Globus pallidus (tissue), 1 donor: ENCODE data around the gene BIRC2.
"Not testable (repeated sequence)": the region's sequence is repeated elsewhere in the genome, so short reads cannot be mapped to it uniquely, and the experiment has no call there.

Experiments
- DNase-seq: peaks from one replicate; pipeline ENCODE4 v3.0.0-alpha.2; 2015; ENCODE audit warnings: low spot score

The BIRC2 gene

DNA sequence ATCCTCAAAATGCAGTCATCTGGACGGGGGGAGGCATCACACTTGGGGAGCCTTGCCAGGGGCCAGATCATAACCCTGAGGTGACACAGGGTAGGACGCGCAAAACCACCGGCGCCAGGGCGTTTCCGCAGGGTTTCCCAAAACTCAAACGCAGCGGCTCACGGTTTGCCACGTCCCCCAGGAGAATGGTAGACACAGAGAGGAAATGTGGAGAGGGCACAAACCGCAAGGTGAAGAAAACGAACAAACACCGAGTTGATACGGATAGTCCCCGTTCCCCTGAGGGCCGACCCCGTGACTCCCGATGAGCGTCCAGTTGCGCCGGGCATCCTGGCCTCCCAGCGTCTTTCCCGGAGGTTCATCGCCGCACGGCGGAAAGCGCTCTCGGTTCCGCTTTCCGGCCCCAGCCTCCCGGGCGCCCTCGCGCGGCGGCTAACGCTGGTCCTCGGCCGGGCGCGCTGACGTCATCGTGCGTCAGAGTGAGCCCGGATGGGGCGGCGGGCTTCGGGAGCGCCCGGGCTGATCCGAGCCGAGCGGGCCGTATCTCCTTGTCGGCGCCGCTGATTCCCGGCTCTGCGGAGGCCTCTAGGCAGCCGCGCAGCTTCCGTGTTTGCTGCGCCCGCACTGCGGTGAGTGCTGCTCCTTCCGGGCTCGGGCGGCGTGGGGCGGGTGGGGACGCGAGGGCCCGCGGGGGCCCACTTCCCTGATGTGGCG lies at the start of gene BIRC2:
Gene BIRC2, plus strand, starts transcription at position 467 of the 714 bp plus-strand sequence. CDS start 2,641 bp downstream, outside the sequence.
- peak; percentile 91 for DNase-seq

DNA sequence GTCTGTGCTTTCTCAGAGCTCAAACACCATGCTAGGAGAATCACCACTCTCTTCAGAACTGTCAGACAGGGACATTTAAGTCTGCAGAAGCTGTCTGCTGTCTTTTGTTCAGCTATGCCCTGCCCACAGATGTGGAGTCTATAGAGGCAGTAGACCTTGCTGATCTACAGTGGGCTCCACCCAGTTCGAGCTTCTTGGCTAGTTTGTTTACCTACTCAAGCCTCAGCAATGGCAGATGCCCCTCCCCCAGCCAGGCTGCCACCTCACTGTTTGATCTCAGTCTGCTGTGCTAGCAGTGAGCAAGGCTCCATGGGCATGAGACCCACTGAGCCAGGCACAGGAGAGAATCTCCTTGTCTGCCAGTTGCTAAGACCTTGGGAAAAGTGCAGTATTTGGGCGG lies 46.2 kb upstream of the BIRC2 start:
- not testable (repeated sequence) for DNase-seq

DNA sequence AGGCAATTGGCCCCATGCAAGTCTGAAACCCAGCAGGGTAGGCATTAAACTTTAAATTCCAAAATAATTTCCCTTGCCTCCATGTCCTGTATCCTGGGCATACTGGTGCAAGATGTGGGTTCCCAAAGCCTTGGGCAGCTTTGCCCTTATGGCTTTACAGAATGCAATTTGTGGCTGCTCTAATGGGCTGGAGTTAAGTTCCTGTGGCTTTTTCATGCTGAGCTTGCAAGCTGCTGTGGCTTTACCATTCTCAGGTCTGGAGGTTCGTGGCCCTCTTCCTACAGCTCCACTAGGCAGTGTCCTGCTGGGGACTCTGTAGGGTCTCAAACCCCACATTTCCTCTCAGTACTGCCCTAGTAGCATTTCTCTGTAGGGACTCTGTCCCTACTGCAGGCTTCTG lies 44.8 kb upstream of the BIRC2 start:
- no peak for DNase-seq

DNA sequence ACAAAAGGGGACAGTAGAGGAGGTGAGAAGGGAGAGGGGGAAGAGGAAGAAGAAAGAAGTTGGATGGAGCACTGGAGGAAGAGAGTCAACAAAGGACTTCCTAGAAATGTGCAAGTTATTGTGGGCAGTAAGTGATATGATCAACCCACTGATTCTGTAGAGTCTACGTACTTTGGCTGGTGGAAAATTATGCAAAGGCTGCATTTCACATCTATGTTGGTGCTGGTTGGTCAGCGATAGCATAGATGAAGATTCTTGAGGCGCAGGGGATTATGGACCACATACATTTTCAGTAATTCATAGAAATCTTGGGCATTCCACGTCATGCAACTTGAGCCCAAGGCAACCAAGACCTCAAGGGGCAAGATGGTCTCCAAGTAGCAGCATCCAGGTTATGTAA lies 42.3 kb upstream of the BIRC2 start:
- DNase-seq, result no peak

DNA sequence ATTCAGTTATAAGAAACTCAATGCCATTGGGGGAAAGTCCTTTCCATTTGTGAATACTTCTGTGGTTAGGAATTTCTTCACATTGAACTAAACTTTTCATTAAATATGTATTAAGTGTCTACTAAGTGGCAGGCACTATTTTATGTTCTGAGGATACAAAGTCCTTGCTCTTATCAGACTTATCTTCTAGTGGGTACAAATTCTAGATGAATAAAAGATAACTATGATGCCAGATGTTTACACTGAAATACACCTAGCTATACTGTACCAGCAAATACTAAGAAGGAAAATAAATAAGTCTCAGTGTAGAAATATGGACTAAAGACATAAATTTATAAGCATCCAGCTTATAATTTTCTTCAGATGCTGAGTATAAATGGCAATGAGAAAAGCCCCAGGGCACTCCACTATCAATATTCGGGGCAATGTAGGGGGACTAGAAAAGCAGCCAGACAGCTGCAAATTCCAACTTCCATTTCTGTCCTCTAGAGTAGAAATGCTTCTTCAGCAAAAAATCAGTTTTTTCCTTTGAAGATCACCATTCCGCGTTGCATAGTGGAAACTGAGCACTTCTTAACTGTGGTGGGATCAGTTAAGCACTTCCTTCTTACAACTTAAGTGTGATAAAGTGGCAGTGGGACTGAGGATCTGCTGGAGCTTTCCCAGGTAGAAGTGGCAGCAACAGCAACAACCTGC lies 41.5 kb upstream of the BIRC2 start:
- no peak for DNase-seq

DNA sequence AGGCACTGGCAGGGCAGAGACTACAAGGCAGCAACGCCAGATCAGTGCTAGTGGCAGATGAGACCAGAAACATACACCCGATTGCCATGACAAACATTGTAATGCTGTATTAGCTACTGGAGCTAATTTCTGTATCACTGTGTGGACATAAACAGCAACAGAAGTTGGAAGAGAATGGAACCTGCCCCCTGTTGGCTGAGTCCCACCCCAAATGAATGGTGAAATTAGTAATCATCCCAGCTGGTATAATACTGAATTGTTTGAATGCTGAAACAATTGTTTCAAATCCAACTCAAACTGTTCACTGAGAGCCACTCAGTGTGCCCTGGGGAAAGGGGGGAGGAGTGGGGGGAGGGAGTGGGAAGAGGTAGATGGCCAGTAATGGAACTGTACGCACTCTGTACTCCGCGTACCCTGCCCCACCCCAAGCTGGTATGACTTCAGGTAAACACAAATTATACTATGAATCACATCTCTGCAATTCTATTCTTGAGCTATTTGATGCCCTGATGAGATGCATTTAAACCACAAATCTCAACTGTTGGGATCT lies 40.9 kb upstream of the BIRC2 start:
- DNase-seq, result peak; percentile 46

DNA sequence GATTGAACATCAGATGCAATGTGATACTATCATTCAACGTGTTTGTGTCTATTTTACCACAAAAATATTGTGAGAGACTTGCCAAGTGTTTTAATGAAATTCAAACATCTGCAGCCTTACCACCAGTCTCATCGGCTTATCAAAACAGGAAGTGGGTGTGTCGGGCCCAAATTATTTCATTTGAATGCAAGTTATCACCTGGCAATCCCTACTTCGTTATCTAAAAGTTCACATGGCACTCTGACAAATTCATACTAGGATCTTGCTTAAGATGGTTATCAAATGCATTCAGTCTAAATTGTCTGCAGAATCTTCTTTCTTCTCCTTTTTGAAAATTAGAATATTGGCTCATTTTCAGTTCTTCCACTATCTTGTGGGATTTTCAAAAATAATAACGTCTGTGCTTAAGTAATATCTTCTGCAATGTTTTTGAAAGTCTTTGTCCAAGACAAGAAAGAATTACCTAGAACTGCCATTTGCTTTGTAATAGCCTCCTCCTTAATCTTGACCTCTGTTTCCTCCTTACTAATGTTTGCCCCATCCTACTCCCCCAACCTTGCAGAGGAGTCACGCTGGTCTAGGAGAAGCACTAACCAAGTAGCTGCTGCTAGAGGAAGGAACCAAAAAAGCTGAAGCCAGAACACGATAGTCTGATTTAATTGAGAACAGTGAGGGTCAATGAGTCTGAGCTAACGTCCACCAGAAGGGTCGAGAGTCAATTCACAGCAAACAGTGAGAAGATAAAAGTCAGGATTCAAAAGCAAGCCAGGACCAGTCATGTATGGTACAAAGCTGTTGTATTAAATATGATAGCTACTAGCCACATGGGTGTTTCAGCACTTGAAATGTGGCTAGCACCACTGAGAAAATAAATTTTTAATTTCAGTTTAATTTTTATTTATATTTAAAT lies 39.9 kb upstream of the BIRC2 start:
- DNase-seq, result no peak

DNA sequence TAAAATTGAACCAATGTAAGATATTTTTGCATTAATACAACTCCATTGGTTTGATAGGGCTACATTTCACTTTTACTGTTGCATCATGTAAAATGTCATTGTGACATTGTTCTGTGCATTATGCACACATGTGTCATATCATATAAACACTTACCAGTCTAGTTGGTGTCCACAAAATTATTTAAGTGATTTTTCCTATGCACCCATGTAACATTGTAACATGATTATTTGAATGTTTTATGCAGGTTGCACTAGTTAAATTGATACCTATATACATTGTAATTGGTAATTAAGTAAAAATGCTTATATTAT lies 39.3 kb upstream of the BIRC2 start:
- DNase-seq, result no peak

DNA sequence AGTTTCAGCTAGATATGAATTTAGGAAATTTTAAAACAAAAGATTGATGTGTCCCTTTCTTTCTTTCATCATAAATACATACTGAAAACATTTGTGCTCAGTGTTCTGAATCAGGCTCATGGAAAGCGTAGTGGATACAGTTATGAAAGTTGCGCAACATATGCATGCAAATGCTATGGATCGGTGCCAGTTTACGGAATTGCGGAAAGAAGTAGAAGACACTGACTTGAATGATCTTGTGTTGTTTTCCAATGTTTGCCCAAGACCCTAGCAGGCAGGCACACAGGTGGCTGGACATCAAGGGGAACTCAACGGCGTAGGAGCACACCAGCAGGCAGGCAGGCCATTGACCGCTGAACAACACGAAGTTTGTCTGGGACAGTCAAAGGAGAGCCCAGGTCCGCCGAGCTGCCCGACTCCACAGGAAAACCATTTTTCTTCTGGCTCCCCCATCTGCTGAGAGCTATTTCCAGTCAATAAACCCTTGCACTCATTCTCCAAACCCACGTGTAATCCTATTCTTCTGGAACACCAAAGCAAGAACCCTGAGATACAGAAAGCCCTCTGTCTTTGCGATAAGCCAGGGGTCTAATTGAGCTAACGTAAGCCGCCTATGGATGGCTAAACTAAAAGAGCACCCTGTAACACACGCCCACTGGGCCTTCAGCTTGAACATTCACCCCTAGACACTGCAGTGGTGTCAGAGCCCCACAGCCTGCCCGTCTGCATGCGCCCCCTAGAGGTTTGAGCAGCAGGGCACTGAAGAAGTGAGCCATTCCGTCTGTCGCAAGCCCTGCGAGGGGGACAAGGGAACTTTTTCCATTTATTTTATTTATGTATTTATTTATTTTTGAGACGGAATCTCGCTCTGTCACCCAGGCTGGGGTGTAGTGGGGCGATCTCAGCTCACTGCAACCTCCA lies 37.1 kb upstream of the BIRC2 start:
- no peak for DNase-seq

DNA sequence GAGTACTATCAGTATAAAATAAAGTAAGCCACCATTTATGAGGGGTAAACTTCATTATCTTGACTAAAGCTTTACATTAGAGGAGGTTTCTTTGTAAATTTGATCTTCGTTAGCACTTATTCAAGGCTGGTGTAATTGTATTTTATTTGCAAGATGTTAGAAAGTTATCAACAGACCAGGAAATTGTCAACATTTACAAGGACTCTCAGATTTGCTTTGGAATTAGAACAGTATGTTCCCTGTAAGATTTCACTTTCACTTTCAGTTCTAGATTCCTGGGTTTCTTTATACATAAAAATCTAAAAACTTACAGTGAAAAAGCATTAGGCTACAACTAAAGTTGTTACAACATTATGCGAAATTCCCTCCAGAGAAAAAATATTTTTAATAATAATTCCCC lies 34.3 kb upstream of the BIRC2 start:
- no peak for DNase-seq

DNA sequence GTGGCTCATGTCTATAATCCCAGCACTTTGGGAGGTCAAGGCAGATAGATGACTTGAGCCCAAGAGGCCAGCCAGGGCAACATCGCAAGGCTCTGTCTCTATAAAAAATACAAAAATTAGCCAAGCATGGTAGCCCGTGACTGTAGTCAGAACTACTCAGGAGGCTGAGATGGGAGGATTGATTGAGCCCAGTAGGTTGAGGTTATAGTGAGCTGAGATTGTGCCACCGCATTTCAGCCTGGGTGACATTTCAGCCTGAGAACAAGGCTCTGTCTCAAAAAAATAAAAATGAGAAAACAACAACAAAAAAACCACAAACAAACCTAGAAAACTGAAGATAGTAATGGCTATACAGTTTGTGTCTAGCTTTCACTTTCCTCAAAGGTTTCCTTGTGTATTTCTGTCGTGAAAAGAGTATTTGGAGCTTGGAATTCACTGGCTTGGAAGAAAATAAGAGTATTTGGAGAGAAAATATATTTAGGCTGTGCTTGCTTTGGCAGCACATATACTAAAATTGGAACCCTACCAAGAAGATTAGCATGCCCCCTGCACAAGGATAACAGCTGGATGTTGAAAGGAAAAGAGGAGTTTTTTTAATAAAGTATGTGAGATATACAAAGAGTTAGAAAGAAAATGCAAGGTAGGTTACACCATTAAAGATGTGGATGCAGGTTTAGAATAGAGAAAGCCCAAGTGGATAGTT lies 33.6 kb upstream of the BIRC2 start:
- no peak for DNase-seq

DNA sequence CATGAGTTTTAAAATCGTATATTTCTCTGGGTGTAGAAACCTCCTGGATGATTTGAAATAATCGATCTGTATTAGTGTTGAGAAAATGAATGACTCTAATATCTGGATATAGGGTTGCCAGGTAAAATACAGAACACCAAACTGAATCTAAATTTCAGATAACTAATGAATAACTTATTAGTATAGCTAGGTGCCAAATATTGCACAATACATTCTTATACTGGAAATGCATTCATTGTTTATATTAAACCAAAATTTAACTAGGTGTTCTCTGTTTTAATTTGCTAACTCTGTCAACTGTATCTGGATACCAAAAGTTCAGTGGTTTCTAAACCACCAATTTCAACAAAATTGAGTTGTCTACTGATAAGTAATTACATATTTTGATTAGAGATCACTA lies 32.2 kb upstream of the BIRC2 start:
- no peak for DNase-seq

DNA sequence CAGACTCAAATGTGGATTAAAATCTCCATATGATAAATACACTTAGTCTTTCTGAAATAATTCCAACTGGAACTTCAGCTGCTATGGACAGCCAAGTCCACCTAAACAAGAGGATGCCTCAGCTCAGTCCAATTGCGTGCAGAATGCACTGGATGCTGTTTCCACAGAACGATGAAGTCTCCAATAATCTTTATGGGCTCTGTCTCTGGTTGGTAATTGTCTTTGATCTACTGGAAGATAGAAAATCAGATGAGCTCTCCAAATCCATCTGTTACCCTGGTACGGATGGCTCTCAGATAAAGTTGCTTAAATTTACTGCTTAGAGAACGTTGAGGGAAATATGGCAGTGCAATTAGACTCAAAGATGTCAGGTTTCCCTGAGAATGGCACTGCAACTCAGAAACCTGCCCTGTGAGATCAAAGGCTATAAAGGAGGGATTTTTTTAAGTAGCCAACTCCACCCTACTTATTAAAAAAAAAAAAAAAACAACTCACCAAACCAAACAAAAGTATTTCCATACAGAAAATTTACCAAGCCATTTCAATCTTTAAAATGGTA lies 30.6 kb upstream of the BIRC2 start:
- no peak for DNase-seq

DNA sequence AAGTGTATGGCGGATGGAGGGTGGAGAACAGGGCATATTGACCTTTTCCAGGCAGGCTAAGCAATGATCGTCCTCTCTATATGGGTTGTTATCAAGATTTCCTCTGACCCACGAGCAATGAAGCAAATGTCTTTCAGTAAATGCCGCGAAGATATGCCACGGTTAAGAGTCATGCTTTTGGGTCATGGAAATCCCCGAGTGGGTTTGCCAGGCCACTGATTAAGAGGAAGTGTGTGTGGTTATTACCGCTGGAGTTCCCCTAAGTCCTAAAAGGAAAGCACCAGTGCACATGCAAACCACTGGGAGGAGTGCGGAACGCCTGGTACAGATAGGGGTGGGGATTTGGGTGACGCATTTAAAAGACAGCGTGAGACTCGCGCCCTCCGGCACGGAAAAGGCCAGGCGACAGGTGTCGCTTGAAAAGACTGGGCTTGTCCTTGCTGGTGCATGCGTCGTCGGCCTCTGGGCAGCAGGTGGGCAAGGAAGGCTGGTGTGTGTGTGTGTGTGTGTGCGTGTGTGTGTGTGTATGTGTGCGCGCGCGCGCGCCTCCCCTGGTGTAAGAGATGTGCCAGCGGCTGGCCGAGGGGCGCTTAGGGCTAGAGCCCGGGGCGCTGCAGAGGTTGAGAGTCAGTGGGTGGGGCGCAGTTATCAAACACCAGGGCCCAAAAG lies 29.8 kb upstream of the BIRC2 start, which contains the start of gene BIRC3:
Gene BIRC3, plus strand, starts transcription at position 386 of the 669 bp plus-strand sequence. CDS start 7,026 bp downstream, outside the sequence.
- DNase-seq, result peak; percentile 58

DNA sequence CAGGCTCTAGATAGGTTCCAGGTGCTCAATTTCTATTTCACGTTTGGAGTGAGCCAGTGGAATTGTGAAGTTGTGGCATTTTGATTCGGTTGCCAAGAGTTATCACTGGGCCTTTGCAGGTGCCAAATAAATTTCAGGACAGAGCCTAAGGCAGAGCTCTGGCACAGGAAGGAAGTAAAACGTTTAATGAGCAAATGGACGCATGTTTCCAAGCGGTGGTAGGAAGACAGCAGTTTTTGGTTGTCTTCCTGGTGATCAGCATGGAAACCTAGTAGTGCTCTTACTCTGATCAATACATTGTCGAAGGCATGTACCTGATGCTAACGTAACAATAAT lies 29.3 kb upstream of the BIRC2 start:
- no peak for DNase-seq

DNA sequence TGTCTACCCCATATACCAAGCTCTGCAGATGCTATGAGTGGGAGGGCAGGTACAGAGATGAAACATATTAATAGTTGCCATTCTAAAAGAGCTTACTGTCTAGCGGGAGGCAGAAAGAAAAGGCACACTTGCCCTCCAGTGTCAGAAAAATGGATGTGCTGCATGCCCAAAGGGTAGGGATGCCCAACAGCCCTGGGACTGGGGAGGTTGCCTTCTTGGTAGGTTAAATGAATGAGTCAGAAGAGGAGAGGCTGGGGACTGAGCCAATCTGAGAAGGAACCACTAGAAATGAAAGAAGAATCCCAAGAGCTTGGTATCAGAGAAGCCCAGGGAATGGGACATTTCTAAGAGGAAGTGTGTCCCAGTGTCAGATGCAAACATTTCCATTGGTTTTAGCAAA lies 28.5 kb upstream of the BIRC2 start:
- no peak for DNase-seq

DNA sequence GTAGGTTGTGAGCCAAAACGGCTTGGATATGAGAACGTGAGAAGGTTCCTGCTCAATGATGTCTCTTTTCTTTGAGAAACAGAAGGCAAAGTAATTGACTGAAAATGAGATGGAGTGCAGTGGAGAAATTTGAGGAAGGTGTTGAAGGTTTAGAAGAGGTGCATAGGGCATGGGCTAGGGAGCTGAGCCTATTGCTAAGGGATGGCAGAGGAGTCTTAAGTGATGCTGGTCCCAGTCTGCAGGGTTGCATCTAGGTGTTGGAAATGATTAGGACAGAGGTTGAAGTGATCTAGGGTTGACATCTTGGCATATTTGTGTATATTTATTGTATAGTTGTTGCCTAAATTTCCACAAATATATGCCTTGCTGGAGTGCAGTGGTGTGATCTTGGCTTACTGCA lies 27.5 kb upstream of the BIRC2 start:
- no peak for DNase-seq

DNA sequence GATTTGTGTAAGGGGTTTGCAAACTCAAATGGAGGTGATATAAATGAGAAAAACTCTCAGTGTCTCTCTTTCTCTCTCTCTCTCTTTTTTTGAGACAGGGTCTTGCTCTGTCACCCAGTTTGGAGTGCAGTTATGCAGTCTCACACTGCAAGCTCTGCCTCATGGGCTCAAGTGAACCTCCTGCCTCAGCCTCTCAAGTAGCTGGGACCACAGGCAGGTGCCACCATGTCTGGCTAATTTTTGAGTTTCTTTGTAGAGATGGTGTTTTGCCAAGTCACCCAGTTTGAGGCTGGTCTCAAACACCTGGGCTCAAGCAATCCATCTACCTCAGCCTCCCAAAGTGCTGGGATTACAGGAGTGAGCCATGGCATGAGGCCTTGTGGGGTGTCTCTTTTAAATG lies 26.8 kb upstream of the BIRC2 start:
- DNase-seq, result no peak

DNA sequence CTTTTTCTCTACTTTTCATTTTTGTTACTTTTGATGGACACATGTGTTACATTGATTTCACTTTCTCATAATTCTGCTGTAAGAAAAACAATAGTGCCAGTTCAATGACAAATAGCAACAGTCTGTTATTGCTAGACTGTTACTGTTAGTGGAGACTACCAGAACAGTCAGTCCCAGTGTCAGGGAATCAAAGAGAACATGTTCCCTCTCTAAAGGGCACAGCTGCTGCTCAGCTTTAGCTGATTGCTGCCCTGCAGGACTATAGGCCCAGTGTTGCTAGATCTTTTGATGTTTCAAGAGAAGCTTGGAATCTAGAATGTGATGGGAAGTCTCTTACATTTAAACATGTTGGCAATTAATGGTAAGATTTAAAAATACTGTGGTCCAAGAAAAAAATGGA lies 26.3 kb upstream of the BIRC2 start:
- peak; percentile 30 for DNase-seq

DNA sequence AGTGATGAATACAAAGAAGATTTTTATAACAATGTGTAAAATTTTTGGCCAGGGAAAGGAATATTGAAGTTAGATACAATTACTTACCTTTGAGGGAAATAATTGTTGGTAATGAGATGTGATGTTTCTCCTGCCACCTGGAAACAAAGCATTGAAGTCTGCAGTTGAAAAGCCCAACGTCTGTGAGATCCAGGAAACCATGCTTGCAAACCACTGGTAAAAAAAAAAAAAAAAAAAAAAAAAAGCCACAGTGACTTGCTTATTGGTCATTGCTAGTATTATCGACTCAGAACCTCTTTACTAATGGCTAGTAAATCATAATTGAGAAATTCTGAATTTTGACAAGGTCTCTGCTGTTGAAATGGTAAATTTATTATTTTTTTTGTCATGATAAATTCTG lies 24.5 kb upstream of the BIRC2 start:
- no peak for DNase-seq
